GM19438 (cell line): ENCODE data around the gene IER5.
A peak's percentile ranks its signal among the peaks of the same experiment; 100 is the strongest.

Source experiments
- ATAC-seq: cut with Tn5 transposase; IDR thresholded peaks from one replicate; pipeline ENCODE4 v1.9.1; 2021; ENCODE audit warnings: low read depth; ENCODE audit not compliant: unreplicated experiment

Gene IER5

DNA sequence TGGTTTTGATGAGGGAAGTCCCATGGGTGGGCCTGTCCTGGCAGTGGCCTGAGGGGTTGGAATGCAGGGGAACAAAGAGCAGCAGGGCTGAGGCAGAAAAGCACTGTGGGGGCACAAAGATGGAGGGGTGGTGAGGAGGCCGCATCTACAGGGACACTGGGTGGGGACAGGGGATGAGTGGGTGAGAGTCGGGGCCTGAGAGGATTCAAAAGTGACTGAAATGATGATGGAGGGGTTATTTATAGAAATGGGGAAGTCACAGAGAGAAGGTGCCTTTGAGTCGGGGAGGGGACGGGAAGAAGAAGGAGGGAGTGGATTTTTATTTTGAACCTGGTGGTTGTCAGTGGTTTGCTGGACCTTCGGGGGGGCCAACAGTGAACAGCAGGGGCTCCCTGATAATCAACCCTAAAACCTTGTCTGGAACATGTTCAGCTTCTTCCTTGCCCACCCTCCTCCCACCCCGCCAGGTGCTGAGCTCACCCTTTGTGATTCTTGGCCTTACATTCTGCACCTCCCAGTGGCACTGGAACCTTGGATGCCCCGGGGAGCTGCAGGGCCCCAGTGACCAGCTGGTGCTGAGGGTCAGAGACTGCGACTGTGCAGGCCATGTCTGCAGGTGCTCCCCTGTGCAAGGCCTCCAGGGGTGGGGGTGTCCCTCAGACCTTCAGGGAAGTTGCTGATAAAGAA lies 42.9 kb downstream of the IER5 start:
- peak; percentile 28 for ATAC-seq

DNA sequence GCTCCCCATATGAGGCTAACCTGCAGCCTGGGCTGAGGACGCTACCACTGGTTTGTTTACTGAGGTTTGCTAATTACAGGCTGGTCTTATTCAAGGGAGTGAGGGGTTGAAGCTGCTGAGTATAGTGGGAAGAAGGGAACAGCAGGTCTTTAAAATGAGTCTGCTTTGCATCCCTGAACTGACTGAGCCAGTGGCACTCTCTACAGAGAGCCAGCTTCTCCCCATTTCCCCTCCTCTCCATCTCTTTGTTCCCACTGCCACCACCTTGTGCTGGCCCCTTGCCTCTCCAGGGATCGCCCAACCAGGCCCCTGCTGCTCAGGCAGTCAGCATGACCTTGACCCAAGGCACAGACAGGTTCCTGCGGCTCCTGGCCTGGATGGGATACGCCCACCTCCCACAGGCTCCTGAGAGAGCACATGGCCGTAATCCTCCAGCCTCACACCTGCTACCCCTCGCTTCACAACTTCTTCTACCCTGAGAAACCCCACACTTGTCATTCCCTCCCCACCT lies 45.0 kb downstream of the IER5 start:
- ATAC-seq = no peak

DNA sequence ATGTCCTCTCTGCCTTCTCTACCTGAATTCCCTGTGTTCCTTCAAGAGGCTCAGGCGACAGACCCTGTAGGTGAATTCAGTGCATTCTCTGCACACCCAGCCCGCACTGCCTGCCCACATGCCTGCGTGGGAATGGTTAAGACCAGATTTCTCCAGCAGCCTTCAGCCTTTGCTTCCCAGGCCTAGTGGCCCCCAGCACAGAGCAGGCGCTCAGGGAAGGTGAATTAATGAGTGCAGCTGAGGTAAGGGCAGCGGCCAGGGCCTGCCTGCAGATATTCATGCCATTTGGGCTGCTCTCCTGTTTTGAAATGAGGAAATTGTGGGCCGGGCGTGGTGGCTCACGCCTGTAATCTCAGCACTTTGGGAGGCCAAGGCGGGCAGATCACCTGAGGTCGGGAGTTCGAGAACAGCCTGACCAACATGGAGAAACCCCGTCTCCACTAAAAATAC lies 45.5 kb downstream of the IER5 start:
- no peak for ATAC-seq

DNA sequence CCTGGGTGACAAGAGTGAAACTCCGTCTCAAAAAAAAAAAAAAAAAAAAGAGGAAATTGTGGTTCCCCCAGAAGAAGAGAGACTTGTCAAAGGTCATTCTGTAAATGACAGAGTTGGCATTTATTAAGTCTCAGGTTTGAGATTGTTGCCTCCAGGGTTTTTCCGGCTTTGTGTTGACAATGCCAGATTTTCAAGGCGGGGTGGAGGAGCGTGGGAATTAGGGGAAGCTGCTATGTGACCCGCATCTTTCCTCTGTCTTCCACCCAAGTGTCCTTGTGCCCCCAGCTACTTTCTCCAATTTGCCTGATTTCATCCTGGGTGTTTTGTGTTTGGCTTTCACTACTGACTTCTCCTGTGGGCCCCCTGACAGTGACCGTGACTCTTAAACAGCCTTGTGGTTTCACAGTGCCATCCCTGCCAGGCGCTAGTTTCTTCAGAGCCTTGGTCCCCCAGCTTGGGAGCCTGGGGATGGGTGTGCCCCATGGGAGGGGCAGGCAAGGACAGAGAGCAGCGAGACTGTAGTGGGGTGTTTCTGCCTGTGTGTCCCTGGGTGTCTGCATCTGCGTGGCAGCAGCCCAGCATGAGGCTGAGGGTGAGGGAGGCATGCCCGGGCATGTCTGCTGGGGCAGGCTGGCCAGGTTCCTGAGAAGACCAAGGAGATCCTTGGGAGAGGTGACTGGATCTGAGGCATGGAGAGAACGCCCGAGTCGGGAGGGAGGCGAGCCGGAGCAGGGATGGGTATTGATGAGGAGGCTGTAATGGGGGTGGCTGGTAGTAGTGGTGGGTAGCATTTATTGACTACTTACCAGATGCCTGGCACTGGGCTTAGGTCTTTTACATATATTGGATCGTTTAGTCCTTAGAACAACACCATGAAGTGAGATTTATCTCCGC lies 46.3 kb downstream of the IER5 start:
- no peak for ATAC-seq

DNA sequence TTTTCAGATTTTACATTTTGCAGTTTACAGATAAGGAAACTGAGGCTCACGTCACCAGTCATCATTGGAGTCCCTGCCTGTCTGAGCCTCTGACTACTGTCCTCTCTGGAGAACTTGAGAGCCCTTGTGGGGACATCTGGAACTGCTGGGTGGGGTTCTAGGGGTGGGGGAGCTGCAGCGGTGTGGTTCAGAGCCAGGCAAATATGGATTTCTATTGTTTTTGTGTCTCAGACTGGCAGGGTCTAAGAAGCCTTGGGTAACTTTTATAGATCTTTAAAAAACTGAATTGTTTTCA lies 46.9 kb downstream of the IER5 start:
- no peak for ATAC-seq

DNA sequence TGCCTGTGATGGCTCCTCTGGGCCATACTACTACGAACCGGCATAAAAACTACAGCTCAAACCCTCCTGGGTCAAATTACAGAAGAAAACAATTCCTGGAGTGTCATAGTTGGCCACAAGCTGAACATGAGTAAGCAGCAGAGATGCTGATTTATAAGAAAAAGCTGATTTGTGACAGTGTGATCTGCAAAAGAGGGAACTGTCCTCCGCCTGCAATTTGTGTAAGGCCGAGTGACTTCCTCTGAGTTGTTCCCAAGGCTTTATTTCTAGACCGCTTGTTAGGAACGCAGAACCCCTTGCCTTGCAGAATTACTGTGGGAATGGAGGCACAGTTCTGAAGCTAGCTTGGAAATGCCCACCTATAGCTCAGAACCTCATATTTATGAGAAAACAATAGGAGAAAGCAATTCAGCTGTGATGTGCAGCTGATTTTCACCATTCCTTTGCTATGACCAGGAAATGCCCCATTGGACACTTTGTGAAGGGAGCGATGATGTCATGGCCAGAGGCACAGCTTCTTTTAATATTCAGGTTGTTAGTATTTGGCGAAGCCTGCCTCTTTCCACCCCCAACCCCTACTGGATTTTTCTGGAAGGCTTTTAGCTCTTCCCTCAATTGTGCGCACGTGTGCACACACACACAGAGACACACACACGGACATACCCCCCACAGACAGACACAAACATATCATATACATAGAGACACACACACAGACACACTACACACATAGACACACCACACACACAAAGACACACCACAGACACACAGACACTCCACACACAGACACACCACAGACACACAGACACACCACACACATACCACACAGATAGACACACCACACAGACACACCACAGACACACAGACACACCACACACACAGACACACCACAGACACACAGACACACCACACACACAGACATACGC lies 47.6 kb downstream of the IER5 start:
- ATAC-seq = no peak

DNA sequence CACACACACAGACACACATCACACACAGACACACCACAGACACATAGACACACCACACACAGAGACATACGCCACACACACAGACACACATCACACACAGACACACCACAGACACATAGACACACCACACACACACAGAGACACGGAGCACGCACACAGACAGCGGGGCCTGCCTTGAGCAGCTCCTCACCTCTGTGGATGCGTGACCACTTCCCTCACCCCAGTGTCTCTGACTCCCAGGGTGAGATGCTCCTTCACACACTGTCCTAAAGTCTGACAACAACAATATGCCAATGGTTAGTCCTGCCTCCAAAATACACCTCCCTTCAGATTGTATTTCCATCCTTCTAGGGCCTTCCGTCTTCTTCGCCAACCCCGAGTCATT lies 48.2 kb downstream of the IER5 start:
- no peak for ATAC-seq

DNA sequence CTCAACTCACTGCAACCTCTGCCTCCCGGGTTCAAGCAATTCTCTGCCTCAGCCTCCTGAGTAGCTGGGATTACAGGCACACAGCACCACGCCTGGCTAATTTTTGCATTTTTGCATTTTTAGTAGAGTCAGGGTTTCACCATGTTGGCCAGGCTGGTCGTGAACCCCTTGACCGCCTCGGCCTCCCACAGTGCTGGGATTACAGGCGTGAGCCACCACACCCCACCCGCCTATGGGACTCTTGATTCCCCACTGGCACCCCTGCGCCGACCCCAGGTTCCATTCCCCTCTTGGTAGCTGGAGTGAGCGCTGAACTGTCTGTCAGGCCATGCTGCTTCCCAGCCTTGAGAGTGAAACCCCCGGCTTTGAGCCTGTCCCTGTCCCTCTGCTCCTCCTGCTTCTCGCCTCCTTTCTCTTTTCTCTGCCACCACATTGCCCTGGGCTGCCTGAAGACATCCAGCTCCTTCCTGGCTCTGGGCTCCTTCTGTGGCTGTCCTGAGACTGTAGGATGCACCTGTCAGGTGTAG lies 48.8 kb downstream of the IER5 start:
- ATAC-seq = no peak

DNA sequence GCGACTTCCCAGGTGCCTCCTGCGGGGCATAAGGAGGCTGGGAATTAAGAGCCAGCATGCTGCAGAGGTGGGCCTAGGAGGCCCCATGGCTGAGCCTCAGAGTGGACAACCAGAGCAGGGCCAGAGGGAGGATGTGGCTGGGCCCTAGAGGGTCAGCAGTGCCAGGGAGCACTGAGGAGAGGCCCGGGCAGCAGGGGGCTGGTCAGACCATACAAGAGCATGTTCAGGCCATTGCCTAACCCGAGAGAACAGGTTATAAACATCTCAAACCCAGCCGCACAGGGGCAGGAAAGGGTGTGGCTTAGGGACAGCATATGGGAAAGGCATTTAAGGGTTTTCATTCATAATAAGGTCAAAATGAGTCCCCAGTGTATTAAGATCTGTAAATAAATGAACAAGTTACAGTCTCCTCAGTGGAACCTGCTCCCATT lies 51.1 kb downstream of the IER5 start:
- ATAC-seq = no peak

DNA sequence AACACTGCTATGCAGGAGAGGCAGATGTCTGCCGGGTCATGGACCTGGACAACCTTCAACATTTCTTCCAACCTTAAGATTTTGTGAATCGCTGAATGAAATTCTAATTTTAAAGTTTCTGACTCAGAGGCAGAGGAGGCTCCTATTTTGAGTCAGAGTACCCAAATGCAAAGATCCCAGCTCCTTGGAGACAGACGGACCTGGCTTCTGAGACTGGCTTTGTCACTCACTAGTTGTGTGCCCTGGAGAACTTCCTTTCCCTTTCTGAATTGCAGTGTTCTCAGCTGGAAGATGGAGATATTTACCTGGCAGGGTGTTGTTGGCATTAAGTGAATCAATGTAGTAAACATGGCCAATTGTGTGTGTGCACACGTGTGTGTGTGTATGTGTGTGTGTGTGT lies 51.9 kb downstream of the IER5 start:
- ATAC-seq = no peak

DNA sequence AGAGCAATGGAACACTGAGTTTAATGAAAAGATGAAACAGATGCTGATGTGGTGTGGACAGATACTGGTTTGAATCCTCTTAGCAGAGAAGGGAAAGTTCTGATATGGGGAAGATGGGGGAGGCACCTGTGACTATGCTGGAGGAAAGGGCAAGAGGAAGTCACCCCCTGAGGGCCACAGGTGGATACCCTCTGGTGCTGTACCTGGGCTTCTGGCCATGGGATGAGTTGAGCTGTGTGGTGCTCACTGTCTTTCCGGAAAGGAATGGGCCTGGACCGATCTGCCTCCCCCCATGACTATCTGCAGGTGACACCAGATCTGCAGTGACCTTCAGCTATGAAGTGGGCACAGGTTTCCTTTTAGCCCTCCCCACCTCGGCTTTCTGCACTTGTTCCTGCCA lies 52.4 kb downstream of the IER5 start:
- no peak for ATAC-seq

DNA sequence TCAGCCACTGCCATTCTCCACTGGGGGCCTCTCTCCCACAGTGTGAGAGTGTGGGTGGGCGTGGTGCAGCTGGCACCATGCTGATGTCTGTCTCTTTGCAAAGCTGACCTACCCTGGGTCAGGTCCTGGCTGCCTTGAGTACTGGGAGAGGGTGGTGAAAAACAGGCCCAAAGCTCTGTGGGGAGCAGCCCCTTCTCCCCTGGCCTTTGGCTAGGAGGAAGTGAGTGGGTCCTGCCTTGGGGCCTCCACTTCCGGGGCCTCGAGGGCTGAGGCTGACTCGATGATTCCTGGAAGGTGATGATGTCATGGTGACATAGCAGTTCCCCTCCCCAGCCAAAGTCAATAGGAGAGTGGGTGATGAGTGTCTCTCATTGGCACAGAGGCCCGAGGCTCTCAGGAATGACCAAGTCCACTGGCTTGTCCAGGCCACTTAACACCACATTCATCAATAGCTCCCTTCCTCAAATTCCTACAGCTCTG lies 53.0 kb downstream of the IER5 start:
- ATAC-seq = no peak
